GM21447 (cell line): Measurements from ENCODE around the gene CHST9.
A peak's percentile ranks its signal among the peaks of the same experiment; 100 is the strongest.
"Not testable (repeated sequence)": the region's sequence is repeated elsewhere in the genome, so short reads cannot be mapped to it uniquely, and the experiment has no call there.

Experiments used
- ATAC-seq: cut with Tn5 transposase; IDR thresholded peaks from one replicate; pipeline ENCODE4 v1.9.1; 2021; ENCODE audit not compliant: unreplicated experiment

CHST9 gene

DNA sequence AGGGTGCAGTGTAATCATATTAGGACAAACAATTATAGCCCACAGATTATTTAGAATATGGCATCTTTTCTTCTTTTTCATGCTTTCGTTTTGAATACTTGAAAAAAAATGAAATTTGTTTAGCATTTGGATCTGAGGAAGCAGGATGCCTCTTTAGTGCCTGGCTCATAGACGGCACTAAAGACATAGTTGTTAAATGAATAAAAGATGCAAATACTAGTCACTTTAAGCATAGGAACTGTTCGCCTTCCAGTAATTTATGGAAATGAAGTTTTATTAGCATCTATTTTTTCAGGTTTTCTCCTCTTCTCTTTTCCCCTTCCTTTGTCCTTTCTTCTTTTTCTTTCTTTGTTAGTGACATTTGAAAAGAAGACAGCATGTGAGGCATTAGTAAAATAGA, 80.4 kb downstream of the CHST9 start:
- ATAC-seq = no peak

DNA sequence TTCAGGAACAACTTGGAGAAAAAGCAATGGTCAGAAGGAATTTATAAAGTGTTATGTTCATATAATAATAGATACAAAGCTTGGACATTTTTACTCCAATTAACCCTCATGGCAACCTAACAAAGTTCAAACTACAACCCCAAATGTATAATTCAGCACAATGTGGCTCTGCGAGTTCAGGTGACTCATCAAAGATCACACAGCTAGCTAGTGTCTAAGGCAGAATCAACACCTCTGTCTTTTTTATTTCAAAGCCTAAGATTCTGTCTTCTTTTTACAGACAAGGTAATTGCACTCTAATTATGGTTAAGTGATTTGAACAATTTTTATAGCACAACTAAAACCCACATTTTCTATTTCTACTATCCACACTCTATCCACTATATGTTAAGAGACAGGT, 90.5 kb downstream of the CHST9 start:
- no peak for ATAC-seq

DNA sequence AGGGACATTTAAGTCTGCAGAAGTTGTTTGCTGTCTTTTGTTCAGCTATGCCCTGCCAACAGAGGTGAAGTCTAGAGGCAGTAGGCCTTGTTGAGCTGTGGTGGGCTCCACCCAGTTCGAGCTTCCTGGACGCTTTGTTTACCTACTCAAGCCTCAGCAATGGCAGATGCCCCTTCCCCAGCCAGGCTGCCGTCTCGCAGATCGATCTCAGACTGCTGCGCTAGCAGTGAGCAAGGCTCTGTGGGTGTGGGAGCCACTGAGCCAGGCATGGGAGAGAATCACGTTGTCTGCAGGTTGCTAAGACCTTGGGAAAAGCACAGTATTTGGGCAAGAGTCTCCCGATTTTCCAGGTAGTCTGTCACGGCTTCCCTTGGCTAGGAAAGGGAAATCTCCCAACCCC, 91.8 kb downstream of the CHST9 start:
- ATAC-seq = not testable (repeated sequence)

DNA sequence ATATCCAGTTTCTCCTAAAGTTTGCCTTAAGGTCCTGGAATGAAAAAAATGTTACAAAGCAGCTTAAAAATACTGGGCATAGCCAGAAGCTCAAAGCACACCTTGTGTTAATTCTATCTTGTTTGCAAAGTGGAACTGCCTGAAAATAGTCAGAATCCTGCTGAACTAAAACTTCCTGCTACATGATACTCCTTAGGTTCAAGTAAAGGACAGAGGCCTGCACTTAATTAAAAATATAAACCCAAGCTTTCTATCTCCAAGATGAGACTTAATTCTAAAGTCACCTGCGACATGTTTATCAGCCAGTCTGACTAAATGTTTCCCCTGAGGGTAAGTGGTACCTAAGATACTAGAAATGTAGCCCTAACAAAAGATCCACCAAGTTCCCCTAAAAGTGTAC, 103.4 kb downstream of the CHST9 start:
- no peak for ATAC-seq

DNA sequence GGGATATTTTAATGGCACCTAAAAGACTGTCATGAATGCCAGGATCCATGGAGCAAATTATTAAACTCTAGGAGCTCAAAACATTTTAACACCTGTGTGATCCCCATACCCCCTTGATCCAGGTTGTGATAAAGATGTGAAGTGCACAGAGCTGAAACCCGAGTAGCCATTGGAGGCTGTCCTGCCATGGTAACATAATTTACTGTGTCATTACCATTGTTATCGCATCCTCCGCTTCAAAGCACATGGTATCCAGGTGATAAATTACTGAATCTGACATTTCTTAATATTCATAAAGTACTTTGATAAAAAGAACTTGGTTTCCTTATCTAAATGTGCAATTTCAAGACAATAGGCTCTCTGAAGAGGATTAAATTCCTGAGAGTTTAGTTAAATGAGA, 109.3 kb downstream of the CHST9 start:
- no peak for ATAC-seq

DNA sequence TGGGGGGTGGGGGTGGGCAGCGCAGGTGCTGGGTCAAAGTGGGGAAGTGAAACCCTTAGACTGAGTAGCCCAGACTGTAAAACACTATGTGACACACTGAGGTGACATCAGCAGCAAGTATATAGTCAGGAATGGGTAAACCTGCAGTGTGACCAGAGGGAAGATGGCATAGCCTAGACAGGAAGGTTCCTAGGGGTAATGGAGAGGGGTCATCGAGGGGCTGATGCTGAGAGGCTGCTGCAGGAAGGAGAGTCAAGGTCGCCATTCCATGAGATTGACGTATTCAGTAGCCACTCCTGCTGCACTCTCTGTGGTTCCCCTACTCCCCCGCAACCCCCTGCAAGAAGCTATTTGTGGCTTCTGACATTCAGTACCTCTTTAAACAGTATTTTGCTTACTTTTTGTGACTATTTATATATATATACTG, 111.7 kb downstream of the CHST9 start:
- ATAC-seq = peak; percentile 81

DNA sequence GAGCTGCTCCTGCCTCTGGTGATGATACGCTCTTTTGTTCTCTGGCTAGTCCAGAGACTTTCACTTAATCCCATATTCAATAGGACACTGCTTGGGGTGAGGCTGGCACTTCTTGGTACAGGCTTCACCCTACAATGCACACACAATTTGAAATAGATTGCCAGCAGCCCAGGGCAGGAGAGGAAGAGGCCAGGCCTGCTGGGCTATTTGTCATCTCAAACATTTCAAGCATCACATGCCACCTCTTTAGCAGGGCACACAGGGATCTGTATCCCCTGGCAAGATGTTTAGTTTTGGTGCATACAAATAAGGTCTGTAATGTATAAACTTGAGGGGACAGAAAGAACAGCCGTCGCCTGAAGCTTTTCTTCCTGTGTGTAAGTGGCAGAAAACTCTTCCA, 120.4 kb downstream of the CHST9 start:
- no peak for ATAC-seq

DNA sequence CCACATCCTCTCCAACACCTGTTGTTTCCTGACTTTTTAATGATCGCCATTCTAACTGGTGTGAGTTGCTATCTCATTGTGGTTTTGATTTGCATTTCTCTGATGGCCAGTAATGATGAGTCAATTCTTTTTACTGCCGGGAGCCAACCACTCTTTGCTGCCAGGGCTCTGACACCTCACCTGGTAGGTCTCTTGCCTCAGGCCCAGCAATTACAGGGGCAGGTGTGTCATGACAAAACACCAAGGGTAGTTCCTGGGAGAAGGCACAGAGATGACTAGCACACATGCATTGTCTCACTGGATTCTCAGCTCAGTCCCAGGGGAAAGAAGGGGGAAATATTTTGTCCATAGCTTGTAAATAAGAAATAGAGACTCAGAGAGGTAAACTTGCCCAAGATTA, 122.3 kb downstream of the CHST9 start:
- no peak for ATAC-seq

DNA sequence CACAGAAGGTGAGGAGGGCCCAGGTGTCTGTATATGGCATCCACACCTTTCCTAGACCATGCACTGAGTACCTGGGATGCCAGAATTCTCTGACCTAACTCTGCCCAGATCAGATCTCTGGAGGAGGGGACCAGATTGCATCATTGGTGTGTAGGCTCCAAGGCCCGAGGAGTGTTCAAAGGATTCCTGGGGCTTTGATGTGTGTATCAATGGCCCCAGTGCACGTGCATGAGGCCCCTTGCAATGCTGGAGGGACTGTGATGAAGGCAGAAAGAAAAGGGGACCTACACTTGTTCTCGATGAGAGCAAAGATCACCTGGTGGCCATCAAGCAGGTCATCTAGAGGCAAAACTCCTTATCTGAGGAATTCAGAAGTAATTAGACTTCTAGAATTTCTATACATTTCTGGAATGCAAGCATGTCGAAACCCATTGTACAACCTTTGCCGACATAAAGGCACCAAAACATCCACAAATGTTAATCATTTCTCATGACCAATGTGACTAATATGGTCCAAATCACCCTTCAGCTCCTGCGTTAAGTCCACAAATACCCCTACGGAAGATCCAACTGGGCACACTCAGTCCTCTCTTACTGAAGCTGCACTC, 123.5 kb downstream of the CHST9 start:
- ATAC-seq = no peak

DNA sequence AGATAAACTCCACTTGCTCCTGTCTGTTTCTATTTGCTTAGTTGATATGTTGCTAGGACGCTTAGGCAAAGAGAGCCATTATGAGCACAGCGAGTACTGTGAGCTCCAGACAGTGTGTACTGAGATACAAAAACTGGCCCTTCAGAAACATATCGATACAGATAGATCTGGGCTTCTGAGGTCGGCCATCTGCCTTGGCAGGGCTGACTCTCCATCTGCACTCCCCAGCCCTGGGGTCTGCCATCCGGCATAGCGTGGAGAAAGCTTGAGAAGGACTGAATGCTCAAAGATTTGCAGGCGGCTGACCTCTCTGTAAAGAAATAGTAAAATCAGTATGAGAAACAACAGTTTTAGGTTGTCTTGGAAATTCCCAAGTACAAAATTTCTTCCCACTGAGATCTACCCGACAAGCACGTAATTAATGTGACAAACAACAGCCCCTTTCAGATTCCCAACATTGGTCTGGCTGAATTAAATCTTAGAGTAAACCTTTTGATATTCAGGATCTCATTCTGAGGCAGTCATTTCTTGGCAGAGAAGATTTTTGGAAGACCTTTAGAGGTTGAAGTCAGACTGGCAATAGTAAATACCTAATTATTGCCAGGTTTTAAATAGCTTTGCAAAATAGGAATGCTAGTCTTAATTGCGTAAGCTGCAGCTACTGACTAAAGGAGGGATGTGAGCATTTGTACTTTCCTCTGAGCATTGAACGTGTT, 127.4 kb downstream of the CHST9 start:
- no peak for ATAC-seq

DNA sequence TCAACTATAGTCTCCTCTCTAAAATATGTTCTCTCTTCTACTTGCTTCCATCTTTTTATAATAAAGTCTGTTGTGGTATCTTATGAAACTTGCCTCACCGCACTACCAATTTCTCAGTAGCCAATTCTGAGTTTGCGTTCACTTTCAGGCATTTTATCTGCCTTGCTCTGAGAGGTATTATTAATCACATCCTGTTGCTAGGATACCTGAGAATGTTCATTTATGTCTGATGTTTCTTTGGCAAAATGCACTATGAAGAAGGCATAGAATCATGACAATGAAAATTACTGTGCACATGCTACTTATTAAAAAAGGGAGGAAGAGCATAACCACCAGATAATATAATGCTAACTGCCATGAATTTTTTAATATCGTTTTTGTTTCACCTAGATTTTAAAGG, 130.2 kb downstream of the CHST9 start:
- no peak for ATAC-seq

DNA sequence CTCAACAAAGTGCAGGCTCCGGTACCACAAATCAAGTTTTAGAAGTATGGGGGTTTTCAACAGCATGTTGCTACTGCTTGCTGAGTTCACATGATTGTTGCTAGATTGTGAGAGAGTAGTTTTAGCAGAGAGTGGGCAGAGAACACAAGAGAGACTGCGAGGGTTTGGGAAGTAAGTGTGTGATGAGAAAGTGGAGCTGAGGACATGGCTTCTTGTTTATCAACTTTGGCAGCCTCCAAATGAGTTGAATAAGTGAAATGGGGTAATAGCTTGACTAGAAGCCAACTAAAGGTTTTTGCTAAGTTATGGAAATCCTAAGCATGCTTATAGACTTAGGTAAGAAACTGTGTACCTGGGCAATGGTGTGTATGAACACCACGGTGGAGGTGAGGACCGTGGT, 135.1 kb downstream of the CHST9 start:
- no peak for ATAC-seq

DNA sequence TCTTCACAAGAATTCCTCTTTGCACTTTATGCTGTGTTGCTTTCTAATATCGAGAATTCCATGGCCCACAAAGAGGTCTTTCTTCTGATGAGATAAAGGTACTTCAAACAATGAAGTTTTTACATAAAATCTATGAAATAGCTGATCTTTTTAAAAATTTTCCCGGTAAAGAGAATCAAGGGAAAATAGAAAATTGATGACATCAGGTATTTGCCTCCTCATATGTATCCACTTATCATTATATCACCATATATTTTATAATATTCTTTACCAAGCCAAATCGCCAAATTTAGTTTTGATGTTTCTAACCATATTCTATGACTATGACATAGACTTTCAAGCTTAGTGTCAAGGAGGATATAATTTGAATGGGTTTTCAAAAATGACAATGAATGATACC, 139.8 kb downstream of the CHST9 start:
- no peak for ATAC-seq

DNA sequence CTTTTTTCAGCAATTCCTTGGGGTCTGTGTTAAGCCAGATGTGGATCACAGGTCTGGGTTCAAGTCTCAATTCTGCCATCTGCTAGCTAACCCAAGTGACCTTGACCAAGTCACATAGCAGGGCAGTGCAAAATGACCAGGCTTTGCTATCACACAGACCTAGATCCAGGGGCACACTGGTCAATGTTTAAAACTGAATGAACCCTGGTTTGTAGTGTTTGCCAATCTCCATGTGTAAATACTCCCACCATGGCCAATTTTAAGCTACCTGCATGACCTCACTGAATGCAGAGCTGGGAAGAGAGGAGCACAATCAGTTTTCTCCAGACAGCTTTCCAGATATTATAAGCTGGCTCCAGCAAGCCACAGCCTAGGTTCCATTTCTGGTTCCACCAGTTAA, 142.9 kb downstream of the CHST9 start:
- no peak for ATAC-seq

DNA sequence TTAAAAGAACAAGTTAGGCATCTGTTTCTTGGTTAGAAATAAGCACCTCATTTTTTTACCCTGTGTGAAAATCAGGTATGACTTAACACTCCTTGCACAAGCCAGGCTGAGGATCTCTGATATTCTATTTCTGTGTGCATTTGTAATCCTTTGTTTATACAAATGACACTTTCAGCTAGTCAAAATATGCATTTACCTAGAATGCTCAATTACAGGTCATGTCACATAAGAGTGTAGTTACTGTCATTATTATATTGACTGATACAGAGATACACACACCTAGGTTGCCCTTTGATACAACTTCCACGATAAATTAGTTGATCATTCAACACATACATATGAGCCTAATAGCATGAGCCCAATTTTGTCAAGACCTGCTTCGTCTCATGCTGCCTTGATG, 144.3 kb downstream of the CHST9 start:
- ATAC-seq = no peak

DNA sequence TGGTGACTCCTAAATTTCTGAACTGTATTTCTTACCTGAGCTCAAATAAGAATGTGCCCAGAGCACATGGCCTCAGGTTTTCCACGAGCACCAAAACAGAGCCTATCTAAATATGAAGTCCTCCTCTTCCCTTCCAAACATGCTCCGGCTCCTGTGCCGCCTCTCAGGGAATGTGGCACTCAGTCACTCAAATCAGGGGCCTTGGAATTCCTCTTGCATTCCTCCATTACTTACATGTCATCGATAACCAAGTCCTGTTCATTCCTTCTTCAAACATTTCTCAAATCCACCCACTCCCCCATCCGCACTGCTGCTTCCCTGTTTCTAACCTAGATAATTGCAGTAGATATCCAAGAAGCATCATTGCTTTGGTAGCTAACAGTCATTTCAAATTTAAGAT, 151.4 kb downstream of the CHST9 start:
- ATAC-seq = no peak

DNA sequence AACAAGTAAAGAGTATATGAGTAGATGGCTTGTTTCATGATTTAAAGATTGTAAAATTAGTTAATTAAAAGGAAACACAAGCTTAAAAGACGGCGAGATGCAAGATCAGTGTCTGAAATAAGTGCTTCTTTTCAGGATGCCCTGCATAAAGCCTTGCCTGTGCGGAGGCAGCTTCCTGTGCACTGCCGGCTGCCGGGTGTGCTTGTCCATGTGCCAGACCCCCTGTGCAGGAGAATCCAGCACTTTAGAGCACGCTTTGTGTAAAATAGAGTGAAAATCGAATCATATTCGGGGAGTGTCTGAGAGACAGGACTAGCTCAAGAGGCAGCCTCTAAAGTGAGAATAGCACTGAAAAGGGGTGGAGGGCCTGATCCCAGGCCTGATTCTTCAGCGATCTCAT, 154.7 kb downstream of the CHST9 start:
- no peak for ATAC-seq

DNA sequence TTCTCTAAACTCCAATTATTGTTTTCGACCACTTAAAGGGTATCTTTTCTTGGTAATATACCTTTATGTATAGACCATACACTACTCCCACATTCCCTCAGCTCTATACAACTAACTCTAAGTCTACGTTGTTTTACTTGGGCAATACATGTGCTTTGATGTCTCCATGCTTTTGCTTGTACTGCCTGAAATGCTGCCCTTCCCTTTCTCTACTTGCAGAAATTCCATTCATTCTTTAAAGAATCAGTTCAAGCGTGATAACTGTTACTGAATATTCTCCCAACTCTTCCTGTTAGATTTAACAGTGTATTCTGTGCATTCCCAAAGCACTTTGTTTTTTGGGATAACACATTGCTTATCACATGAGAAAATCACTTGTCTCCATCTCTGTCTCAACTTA, 162.6 kb downstream of the CHST9 start:
- ATAC-seq = no peak

DNA sequence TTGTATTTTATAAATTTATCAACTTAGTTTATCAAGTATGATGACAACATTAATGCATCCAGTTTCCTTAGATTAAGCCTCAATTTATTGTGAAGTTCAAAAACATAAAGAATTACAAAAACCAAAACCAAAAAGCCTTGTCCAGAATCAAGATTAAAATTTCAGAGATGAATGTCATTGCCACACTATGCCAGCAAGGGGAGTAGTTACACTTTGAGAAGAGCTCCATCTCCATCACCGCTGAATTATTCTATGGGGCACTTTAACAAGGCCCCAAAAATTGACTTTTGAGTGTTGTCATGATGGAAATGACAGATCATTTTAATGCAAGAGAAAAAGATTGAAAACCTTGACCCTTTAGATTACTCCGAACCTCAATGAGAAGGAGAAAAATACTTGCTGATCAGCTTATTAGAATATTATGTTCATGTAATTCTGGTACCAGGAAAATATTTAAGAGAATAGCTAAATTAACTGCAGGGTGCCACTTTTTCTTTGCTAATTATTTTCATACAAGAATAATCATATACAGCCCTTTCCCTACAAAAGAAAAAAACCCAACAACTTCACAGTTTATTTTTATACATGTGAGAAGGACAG, 167.1 kb downstream of the CHST9 start:
- ATAC-seq = no peak

DNA sequence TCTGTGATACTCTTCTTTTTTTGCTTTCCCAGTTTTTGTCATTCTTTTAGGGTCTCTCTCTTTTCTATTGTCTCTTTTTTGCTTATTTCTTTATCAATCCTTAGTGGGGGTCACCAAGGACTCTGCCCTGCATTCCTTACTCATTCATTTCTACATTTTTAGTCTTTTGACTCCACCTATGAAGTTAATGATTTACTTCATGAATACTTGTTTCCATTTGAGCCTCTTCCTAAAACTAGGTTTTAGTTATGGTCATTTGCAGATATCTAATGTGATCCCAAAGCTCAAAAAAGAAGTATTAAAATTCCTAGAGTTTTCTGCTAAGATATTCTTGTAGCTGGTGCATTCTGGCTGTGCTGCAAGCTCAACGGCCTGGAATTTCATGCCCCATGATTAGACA, 170.3 kb downstream of the CHST9 start:
- no peak for ATAC-seq

DNA sequence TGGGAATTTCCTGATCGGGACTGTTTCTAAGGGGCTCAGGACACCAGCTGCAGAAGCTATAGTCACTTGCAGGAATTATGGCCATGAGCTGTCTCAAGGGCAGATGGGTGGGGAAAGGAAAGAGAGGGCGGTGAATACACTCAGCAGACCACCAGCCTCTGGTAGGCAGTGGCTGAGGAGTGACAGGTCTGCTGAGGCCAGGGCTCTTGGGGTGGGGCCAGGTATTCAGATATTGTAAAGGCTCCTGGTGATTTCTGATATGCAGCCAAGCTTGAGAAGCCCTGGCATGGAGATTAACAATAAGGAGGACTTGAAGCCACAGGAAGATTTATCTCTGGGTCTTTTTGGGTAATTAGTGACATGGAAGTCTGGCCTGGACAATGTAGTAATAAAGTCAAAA, 174.3 kb downstream of the CHST9 start:
- no peak for ATAC-seq

DNA sequence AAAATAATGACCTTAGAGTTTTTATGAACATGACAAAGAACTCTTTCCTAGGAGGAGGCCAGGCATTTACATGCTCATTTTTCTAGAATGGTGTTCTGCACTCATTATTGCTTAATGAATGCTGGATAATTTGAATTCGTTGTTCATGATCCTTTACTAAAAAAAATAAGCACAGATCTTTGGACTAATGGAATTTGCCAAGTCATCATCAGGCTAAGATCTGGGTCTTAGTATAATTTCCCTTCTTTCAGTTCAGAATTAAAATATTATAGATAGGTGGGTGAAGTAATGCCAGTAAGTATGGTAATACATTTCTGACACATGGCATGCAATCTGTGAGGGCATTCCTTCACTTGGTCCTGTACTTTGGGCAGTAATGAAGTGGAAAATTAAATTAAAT, 175.8 kb downstream of the CHST9 start:
- ATAC-seq = no peak

DNA sequence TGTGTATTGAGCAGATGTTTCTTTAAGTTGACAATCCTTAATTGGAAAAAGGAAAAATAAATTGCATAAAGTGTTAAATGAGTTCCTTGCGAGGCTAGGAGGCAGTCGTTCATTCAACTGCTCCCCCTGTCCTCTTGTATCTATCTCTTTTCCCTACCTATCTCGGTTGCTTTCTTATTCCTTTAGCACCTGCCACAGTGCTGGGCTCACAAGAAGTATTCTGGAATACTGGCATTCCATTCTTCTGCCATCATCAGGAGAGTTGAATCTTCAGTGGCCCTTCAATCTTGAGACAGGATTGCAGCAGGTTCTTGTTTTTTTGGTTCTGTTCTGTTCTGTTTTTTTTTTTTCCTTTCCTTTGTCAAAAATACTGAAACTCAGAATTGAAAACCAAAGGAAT, 176.5 kb downstream of the CHST9 start:
- no peak for ATAC-seq
